HG03135 (cell line): ENCODE data around the gene AFF3.

Source experiments
- ATAC-seq: cut with Tn5 transposase; IDR thresholded peaks from one replicate; pipeline ENCODE4 v1.9.1; 2021; ENCODE audit warnings: mild to moderate bottlenecking, moderate library complexity; ENCODE audit not compliant: unreplicated experiment

The AFF3 gene

DNA sequence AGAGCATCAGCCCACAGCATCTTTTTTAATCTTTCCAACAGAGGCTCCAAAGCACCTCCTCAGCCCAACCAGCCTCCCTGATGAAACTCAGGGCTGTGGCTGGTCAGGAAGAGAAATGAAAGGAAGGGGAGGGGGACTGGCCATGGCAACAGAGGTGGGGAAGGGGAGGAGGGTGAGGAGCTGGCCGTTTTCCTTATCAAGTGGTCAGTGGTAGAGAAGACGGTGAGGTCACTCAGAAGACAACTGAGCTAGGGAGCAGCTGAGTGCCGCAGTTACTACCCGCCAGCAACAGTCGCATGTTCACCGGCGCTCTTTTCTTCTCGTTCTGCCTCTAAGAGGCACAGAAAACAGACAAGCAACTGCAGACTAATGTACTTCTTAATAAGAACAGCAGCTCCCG lies 97.4 kb downstream of the AFF3 start:
- no peak for ATAC-seq

DNA sequence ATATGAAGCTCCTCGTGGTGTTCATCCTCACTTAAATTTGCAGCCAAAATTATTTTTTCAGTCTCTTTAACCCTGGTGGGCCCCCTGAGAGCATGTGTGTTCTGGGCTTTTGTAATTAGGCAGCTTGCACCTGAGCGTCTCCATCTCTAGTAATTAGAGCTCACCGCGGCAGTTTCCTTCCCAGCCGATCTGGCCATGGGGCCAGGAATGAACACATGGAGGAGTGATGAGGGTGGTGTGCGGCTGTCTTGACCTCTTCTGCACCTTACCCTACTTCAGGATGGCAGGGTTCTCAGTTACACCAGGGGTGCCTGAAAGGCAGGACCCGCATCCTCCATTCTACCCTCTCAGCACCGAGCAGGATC lies 98.5 kb downstream of the AFF3 start:
- no peak for ATAC-seq

DNA sequence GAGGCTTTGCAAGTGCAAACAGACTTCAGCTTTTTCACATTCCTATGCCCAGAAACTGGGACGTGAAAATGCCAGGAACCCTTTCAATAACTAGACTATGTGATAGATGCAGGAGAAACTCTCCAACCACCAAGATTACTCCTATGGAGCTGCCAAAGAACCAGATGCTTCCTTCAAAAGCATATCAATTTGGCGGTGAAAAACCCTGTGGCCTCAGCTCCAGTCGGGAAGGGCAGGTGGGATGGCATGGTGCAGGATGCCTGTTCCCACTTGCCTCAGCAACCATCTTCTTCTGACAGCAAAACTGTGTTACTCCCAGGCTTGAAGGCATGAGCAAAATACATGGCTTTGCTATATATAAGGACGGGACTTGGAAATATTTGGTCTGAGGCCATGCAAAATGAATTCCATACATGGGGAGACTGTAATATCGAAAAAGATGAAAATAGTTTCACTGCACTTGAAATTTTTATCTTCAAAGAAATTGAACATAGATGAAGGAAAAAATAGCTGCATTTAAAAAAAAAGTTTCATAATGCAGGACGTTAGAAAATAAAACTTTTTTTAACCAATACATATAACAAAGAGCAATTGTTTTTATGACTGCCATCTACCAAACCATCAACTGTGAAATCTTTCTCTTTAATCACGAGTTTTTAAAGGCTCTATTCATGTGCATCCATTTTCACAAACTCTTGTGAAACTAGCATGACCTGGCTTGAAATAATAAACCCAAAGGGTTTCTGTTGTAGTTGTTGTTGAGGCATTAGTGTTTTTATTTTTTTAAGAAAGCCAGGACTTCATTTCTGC lies 99.1 kb downstream of the AFF3 start:
- no peak for ATAC-seq

DNA sequence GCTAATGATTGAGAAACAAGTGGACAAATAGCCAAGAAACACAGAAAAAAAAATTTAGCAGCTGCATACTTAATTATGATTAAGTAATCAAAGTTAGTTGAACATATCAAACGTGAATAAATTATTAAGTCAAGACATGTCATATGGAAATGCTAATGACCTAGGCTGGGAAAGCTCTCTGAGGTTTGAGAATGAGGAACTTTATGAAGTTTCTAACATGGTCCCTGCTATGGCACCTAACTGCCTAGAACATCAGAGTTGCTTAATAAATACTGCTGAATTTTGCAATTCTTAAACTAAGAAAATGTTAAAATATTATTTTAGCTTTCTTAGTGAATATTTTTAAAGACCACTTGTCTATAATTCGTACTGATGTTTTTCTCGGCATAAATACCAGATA lies 99.8 kb downstream of the AFF3 start:
- ATAC-seq: no peak

DNA sequence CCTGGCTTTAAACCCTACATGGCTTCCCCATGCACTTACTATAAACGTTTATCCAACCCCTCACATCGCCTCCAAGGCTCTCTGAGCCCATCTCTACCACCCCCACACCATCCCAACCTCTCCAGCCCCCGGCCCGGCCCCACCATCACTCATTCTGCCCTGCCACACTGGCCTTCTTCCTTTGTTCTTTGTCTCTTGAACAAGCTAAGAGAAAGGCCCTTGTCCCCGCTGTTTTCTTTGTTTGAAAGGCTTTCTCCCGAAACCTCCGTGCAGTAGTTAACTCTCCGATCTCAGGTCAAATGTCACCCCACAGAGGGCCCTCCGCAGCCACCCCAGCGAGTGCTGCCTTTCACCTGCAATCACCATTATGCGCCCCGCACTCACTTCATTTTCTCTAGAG lies 100.4 kb downstream of the AFF3 start:
- no peak for ATAC-seq

DNA sequence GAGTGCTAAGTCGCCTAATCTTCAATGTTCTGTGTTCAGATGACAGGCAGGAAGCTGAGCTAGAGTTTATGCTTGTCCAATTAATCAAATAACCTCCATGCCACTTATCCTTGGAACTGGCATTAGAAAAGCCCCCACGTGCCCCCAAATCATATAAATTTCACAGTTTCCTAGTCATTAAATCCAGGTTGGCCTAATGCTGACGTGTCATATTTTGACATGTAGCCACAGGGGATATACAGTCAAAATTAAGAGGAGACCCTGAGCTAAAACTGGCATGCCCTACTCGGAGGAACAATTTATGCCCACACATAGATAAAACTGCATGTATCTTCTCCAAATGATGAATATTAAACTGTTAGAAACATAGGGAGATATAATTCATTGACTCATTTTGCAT lies 101.0 kb downstream of the AFF3 start:
- ATAC-seq: no peak

DNA sequence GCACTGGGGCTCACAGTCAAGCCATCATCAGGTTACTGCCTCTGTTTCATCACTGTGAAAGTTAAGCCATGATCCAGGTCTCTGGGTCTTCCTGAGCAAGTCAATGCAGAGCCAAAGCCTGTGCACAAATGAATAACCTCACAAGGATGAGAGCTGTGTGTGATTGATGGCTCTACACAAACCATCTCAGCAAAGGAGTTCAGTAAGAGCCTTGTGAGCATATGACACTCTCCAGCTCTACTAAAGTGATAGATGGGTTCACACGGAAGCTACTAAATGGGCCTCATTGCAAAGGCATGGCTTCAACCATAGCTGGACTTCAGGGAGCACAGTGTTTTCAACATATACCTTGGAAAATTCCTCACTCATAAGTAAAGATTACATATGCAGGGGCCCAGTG lies 101.5 kb downstream of the AFF3 start:
- ATAC-seq: no peak

DNA sequence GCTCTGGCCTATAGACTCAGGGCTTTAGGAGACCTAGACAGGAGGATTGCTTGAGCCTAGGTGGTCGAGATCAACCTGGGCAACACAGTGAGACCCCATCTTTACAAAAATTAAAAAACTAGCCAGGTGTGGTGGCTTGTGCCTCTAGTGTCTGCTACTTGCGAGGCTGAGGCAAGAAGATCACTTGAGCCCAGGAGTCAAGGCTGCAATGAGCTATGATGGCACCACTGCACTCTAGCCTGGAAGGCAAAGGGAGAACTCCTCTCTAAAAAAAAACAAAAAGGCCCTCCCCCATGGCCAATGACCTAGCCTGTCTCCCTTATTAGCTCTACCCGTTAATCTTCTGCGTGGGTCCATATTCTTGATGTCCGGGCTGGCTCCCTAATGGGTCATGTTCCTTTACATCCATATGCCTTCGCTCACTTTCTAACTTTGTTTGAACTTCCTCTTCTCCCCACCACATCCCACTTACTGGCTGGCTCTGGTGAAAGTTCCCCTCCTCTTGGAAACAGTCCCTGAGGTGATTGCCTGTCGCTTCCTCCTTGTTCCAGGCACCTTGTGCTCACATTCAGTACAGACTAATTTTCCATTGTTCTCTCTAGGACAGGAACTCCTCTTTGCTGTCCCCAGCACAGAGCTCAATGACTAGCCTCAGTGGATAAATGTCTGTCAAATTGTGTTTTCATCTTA lies 103.0 kb downstream of the AFF3 start:
- ATAC-seq: no peak

DNA sequence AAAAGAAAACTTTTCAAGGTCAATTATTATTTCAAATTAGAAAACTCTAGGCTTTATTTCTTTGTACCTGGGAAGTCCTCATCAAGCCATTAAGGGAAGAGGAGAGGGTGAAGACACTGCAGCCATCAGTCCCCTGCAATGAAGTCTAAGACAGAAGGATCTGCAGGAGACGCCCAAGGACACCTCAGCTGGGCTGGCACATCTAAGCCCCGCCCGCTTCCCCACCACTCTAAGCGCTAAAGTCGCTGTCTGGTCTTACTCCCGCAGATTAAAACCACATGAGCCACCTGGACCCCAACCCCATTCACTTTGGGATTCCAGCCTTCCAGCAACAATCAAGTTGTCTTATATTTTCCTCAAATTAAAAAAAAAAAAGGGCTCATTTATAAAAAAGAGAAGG lies 104.4 kb downstream of the AFF3 start:
- ATAC-seq: no peak

DNA sequence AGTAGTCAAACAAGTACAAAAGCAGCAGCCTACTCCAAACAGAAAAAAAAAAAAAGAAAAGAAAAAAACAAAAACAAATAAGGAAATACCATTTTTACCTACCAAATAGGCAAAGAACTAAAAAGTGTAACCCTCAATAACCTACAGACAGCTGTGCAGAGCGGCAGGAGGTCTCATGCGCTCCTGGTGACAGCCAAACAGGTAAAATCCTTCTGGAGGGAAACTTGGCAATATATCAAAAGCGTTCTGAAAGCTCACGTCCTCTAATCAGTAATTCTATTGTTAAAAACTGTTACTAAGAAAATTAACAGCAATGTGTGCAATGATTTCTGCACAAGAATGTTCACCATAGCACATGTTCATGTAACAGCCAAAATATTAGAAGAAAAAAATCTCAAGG lies 105.6 kb downstream of the AFF3 start:
- no peak for ATAC-seq

DNA sequence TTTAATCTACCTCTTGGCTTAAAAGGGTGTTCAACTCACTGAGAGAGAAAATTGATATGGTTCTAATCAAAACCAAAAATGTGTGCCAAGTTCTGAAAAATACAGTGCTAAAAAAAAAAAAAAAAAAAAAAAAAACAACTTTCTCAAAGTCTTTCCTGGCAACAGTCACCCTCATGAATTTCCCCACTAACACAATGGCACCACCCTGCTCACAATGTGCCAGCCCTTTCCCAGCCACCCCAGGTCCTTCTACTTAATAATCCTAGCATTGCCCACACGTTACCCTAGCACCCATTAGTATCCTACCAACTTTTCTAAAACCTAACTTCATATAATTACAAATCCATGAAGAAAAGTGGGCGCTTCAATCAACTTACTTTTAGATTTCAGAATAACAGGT lies 106.4 kb downstream of the AFF3 start:
- no peak for ATAC-seq

DNA sequence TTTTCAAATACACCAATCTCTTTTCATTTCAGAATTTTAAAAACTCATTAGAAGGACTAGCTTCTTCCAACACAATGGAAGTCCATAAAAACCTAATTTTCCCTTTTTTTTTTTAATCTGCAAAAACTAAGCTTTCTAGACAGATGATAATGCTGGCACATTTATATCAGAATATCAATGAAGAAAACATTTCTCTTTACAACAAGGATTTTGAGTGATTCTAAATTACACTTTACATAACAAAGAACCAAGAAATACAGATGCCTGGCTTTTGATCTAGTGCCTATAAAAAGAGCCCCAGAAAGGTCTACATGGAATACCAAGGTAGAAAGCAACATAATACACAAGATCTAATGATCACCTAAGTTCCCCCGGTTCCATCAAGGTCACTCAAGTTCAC lies 108.0 kb downstream of the AFF3 start:
- ATAC-seq: no peak

DNA sequence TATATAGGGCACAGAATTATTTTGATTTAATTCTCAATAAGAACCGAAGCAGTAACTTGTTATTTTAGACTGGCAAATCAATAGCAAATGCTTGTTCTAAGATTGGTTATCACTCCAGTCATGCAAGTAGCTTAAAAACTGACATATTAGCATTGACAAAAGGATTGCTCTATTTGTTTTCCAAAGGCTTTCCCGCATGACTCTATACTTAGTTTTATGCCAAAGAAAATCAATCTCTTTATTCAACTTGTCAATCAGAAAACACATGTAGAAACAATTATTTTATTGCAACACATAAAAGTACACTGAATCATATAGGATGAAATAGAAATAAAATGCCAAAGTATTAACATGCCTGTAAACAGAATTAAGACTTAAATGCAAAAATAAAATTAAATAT lies 108.4 kb downstream of the AFF3 start:
- ATAC-seq: no peak

DNA sequence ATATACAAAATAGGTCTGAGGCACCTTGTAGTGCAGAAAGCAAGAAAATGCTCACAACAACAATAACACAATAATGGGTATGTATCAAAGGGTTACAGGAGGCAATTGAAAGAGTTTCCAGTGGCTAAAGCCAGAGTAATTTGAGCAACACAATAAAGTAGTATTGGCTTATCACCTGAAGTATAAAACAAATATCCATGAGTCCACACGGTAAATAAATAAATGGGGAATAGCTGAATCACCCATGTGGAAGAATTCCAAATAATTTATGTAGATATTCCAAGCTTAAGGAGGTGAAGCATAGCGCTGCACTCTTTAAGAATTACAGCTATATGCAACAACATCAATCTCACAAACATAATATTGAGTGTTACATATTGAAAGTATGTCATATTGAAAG lies 110.8 kb downstream of the AFF3 start:
- no peak for ATAC-seq

DNA sequence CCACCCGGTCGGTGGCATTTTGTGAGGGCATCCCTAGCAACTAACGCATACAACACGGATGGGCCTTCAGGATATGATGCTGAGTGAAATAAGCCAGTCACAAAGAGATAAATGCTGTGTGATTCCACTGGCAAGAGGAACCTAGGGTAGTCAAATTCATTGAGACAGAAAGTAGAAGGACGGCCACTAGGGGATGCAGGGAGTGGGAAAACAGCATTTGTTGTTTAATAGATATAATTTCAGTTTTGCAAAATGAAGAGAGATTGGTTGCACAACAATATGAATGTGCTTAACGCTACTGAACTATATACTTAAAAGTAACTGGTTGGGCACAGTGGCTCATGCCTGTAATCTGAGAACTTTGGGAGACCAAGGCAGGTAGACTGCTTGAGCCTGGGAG lies 112.9 kb downstream of the AFF3 start:
- no peak for ATAC-seq

DNA sequence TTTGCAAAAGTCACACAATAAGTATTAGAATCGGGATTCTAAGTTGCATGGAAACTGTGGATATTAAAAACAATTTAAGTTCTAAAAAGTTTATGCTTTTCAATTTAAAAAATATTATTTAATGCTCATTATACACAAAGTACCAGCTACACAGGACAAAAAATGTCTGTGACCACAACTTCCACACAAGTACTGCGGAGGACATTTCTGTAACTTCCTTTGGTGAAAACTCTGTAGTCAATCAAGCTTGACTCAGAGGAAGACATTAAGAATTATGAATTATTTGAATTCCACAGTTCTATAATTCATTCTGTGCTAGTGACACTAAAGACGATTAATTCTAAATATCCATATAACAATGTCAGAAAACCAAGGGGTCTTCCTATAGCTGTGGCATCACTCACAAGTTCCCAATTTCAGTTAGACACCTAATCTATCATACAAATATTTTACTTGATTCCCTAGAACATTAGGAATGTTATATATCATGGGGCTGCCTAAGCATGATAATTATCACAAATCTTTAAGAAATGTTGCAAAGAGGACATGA lies 120.5 kb downstream of the AFF3 start:
- no peak for ATAC-seq

DNA sequence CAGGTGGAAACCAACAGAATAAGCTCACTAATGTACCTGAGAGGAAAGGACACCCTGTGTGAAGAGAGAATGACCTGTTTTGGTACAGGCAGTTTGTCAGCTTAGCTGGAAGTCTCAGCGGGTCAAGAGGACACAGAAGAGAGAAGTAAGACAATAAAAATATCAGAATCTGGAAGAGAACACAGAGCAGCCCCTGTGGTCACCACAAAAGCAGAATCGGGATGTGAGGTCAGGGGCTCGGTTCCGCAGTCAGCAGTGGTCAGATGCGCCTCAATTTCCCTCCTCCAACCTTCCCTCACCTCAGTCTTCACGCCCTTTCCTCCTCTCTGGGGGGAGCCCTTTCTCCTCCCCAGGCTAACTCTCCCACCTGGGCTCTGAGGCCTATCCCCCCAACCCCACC lies 122.9 kb downstream of the AFF3 start:
- ATAC-seq: no peak

DNA sequence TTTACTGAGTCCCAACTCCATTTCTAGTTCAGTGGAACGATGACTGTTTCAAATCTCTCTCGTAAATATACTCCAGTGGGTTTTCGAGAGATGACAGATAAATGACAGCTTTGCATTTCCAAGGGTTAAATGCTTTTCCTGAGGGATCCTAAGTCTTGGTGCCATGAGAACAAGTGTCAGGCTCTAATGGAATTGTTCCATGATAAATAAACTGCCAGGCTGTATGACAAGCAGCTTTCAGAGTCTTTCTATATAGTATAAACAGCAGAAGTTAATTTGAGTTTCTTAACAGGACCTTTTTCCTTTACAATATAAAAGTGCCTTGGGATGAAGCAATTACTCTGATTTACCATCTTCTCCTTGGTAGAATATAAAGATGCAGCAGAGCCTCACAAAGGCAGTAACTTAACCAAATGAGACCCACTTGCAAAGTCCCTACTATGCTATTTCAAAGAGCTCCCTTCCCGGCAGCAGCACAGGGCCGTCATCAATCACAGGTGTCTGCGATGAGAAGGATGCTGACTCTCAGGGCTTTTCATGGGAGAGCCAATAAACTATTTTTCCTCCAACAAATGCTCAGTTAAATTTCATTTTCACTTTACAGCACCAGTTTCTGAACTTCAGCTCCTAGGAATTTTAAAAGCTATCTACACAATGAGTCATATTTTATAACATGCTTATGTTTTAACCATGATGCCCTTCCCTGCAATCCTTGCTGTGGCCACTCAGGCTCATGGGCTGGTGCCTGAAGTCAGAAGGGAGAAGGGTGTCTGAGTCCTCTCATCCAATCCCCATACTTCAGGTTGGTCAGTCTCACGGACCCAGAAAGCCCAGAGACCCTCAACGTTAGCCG lies 123.8 kb downstream of the AFF3 start:
- no peak for ATAC-seq

DNA sequence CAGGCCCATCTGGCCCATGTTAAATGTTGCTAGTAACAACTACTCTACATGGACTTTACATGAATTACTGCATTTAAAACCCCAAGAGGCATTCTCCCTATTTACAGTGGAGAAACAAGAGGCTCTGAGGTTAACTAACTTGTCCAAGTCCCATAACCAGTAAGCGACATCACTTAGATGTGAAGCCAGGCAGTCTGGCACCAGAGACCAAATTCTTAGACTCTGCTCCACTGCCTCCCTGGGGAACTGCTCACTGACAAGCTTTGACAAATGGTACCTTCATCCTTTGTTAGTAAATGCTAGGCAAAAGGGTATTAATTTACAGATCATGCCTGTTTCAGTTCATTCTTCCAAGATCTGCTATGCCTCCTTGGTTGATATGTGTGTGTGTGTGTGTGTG lies 124.8 kb downstream of the AFF3 start:
- ATAC-seq: no peak

DNA sequence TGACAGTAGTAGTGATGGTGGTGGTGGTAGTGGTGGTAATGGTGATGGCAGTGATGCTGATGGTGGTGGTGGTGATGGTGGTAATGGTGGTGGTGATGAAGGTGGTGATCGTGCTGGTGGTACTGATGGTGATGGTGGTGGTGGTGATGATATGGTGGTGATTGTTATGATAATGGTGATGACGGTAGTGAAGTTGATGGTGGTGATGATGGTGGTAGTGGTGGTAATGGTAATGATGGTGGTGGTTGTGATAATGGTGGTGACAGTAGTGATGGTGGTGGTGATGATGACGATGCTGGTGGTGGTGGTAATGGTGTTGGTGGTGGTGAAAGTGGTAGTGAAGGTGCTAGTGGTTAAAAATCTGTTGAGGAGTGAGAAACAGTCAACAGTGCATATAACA lies 125.6 kb downstream of the AFF3 start:
- no peak for ATAC-seq

DNA sequence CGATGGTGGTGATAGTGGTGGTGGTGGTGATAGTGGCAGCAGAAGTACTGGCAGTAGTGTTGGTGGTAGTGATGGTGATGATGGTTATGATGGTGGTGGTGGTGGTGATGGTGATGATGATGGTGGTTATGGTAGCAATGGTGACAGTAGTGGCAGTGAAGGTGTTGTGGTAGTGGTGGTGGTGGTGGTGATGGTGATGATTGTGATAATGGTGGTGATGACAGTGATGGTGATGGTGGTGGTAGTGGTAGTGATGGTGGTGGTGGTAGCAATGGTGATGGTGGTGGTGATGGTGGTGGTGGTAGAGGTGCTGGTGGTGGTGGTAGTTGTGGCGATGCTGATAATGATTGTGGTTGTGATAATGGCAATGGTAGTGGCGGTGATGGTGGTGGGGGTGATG lies 126.5 kb downstream of the AFF3 start:
- ATAC-seq: no peak
